Adrenal gland (tissue), 5 donors: ENCODE data around the gene UCN2.

ENCODE experiments used
- CTCF ChIP-seq, 6 experiments: fragments of 450-650 bp in 4 of 6; fragments of 200-600 bp in 2 of 6; sonication (generic) in 1 of 6; IDR thresholded peaks; 1 replicate in 5 of 6; 2 replicates in 1 of 6; pipeline versions ENCODE4 v1.5.1 to v1.8.0; 2016 to 2021; ENCODE audit warnings: antibody characterized with exemption in 6 of 6, mild to moderate bottlenecking in 2 of 6, moderate library complexity in 1 of 6
- POLR2A ChIP-seq, 2 donors: fragments of 450-650 bp; IDR thresholded peaks; one replicate each; pipeline ENCODE4 v1.6.1; 2017; ENCODE audit warnings: antibody characterized with exemption in 2 of 2, mild to moderate bottlenecking in 2 of 2, moderate library complexity in 1 of 2
- donor health status: DM: no; HTN: no; CAD: no.

- TF ChIP-seq POLR2A (IDR thresholded peaks at IDR 0.05) (no peak), CTCF (IDR thresholded peaks at IDR 0.05) (no peak)
These were observed 35.5 kb downstream of the UCN2 start for GRCh38 chr3:48528048-48528447.
